C4-2B (cell line): Measurements from ENCODE around the gene PLIN5.

Experiments
- CTCF ChIP-seq: fragments of 450-650 bp; conservative IDR thresholded peaks from 2 replicates; pipeline ENCODE4 v1.5.1; 2017; ENCODE audit warnings: mild to moderate bottlenecking
- ZFX ChIP-seq: fragments of 450-650 bp; IDR thresholded peaks from 2 replicates; pipeline ENCODE4 v1.6.1; 2017

GRCh38 chr19:4537953-4538600 is 3.1 kb upstream of the PLIN5 start:
- no peak for TF ChIP-seq CTCF
- TF ChIP-seq ZFX = no peak
